HuH-7 (cell line): ENCODE data around the gene PKD1.
A peak's percentile ranks its signal among the peaks of the same experiment; 100 is the strongest.
"Not testable (repeated sequence)": the region's sequence is repeated elsewhere in the genome, so short reads cannot be mapped to it uniquely, and the experiment has no call there.

Source experiments
- DNase-seq: peaks from one replicate; pipeline ENCODE4 v3.0.0; 2011; ENCODE audit warnings: low spot score

Gene PKD1

GRCh38 chr16:2123706-2124376 is 11.9 kb downstream of the PKD1 start:
- DNase-seq = not testable (repeated sequence)

GRCh38 chr16:2122934-2123683 is 12.6 kb downstream of the PKD1 start:
- not testable (repeated sequence) for DNase-seq

DNA sequence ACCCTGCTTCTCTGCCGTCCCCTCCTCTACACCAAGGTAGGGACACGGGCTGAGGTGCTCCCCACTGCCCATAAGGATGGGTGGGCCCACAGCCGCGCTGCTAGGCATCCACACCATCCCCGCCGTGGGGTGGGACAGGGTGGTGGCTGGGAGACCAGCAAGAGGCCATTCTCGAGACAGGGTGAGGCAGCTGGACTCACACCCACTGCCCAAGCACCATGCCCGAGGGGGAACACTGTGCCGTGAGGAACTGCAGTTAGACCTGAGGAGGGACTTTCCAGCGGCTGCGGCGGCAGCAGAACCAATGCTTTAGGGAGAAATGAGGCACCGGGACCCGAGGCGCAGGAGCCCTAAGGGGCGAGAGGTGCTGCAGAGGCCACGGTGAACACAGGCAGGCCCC is 13.3 kb downstream of the PKD1 start:
- DNase-seq = no peak

GRCh38 chr16:2121853-2122252 is 13.8 kb downstream of the PKD1 start:
- DNase-seq = no peak

DNA sequence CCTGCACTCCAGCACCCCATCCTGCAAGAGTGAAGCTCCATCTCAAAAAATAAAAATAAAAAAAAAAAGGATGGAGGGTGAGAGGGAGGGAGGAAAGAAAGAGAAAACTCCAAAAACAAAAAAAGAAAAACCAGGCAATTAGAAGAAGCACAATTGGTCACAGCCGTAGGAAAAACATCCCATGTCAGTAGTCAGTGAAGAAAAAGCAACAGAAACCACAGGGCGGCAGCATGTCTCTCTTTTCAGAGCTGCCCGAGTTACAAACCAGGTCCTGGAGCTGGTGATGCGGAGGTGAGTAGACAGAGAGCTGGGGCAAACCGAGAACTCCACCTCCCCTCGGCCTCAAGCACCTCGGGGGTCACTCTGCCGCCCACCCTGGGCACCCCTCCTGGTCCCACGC is 14.4 kb downstream of the PKD1 start:
- peak; percentile 52 for DNase-seq

DNA sequence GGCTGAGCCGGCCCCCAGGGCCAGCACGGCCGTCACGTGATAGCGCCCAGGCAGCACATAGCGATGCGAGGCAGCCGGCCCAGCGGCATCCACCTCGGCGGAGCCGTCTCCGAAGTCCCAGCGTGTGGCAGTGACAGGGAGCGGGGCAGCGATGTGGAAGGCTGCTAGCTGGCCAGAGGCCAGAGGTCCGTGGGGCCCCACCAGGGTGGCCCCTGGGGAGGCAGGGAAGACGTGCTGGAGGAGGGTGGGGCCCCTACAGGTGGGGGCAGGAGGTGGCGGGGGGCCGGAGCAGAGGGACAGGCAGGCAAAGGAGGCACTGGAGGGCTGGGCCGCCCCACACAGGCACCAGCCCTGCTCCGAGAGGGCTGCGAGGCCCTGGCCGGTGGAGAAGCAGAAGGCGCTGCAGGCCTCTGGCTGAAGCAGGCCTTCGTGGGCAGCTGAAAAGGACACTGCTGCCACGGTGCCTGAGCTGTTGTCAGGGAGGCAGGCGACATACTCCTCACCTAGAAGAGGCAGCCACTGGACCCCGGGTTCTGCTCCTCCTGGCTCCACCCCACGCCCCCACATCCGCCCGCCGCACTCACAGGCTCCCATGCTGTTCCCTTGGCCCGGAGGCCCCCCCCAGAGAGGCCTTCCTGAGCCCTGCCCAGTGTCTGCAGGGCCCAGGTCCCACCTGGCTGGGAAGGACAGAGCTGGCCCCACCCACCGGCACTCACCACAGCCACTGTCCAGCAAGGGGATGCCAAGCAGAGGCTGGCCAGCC is 17.6 kb downstream of the PKD1 start:
- not testable (repeated sequence) for DNase-seq

GRCh38 chr16:2117341-2117740 is 18.4 kb downstream of the PKD1 start:
- DNase-seq = not testable (repeated sequence)

DNA sequence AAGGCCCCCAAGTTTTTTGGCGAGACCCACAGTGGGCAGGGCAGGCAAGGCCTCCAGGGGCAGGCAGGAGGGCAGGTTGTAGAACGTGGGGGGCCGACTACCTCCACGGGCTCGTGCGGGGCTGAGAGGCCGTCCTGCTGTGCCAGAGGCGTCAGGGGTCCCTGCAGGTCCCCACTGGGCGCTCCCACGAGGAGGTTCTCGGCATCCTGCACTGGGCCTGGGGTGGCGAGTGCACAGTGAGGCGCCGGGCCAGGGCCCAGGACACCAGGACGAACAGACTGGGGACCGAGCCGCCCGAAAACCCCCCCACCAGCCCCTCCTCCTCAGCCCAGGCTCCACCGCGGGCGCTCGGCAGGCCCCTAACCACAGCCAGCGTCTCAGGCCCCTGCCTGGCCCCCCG is 19.3 kb downstream of the PKD1 start:
- not testable (repeated sequence) for DNase-seq

DNA sequence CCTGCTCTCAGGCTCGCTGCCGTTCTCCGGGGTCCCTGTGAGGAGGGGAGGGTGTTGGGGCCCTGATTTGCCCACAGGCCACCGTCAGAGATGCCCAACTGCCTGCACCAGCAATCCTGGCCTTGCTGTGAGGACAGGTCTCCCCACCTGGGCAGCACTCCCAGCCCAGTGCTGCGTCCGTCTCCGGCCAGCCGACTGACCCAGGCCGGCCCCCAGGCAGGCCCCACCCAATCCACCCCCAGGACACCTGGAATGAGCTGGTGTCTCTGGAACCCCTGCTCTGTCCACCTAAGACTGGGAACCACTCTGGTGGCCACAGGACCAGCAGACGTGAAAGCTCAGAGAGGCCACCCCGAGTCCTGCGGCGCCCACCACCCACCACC is 20.1 kb downstream of the PKD1 start:
- DNase-seq = no peak

GRCh38 chr16:2114885-2115590 is 20.7 kb downstream of the PKD1 start:
- DNase-seq = not testable (repeated sequence)

DNA sequence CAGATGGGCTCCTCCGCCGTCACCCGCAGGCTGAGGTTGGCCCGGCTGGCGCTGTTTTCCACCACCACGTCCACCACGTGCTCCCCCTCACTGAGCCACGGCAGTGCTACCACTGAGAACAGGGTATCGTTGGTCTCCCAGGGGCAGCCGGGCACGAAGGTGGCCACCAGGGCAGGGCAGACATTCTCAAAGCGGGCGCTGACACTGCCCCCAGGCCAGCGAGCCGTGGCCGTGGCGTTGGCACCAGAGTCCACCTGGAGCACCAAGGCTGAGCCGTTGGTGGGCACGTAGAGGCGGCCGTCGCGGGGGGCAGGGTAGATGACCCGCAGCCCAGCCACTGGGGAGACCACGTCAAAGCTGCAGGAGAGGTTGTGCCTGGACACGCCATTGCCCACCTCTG is 21.5 kb downstream of the PKD1 start:
- not testable (repeated sequence) for DNase-seq

- not testable (repeated sequence) for DNase-seq
These were observed 23.1 kb downstream of the PKD1 start for GRCh38 chr16:2112539-2113106.

- not testable (repeated sequence) for DNase-seq
These were observed 24.0 kb downstream of the PKD1 start for GRCh38 chr16:2111412-2112335.

DNA sequence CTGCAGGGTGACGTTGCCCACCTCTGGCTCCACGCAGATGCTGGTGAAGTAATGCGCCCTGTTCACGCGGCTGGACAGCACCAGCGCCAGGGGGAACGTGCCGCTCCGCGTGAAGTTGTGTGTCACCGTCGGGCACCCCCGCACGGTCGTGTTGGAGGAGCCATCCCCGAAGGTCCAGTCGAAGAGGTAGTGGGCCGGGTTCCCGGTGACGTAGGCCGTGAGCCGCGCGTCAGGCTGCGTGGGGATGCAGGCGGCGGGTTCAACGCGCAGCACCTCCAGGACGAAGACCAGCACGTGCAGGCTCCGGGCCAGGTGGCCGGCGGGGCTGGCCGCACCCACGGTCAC is 24.7 kb downstream of the PKD1 start:
- not testable (repeated sequence) for DNase-seq

GRCh38 chr16:2110332-2111008 is 25.2 kb downstream of the PKD1 start:
- DNase-seq = not testable (repeated sequence)

DNA sequence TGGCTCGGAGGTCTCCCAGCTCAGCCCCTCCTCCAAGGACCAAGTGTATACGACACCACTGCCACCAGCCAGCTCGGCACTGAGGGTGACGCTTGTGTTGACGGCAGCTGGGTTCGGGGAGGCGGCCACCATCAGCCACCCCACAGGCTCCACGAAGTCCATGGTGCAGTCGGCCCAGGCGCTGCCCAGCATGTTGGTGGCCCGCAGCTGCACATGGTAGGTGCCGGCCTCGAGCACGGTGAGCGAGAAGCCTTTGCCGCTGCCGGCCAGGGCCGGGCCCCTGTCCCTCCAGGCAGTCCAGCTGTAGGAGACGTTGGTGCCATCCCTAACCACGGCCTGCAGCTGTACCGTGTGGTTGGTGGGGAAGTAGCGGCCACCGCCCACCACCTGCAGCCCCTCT is 25.8 kb downstream of the PKD1 start:
- DNase-seq = not testable (repeated sequence)

GRCh38 chr16:2109271-2109580 is 26.5 kb downstream of the PKD1 start:
- DNase-seq = not testable (repeated sequence)

GRCh38 chr16:2108446-2109270 is 27.0 kb downstream of the PKD1 start:
- not testable (repeated sequence) for DNase-seq

- DNase-seq = not testable (repeated sequence)
These were observed 27.9 kb downstream of the PKD1 start for GRCh38 chr16:2107791-2108125.
